ENCODE data around the gene P3H2.

P3H2 gene

GRCh38 chr3:190027116-190027515, 93.6 kb downstream of the P3H2 start:
- no peak for DNase-seq (ENCODE audit: low read depth)
- TF ChIP-seq CTCF (conservative IDR thresholded peaks at IDR 0.05; ENCODE audit: control insufficient read depth, insufficient read depth, low read depth, low read length): no peak
- H3K4me3 ChIP-seq (ENCODE audit: control insufficient read depth, low read depth, low read length): no peak overlapping the region

GRCh38 chr3:190026154-190026553, 94.5 kb downstream of the P3H2 start:
- H3K4me3 ChIP-seq (ENCODE audit: control insufficient read depth, low read depth, low read length): no peak overlapping the region
- TF ChIP-seq CTCF (conservative IDR thresholded peaks at IDR 0.05; ENCODE audit: control insufficient read depth, insufficient read depth, low read depth, low read length): no peak
- no peak for DNase-seq (ENCODE audit: low read depth)

- DNase-seq (ENCODE audit: low read depth): peak; percentile 46
- no peak overlapping the region for H3K4me3 ChIP-seq (ENCODE audit: control insufficient read depth, low read depth, low read length)
- no peak for TF ChIP-seq CTCF (conservative IDR thresholded peaks at IDR 0.05; ENCODE audit: control insufficient read depth, insufficient read depth, low read depth, low read length)
These were observed 95.8 kb downstream of the P3H2 start for GRCh38 chr3:190024912-190025311.

- no peak overlapping the region for H3K4me3 ChIP-seq (ENCODE audit: control insufficient read depth, low read depth, low read length)
- DNase-seq (ENCODE audit: low read depth): no peak
- TF ChIP-seq CTCF (conservative IDR thresholded peaks at IDR 0.05; ENCODE audit: control insufficient read depth, insufficient read depth, low read depth, low read length): no peak
These were observed 100.9 kb downstream of the P3H2 start for GRCh38 chr3:190019844-190020243.

GRCh38 chr3:190019006-190019405, 101.7 kb downstream of the P3H2 start:
- no peak for TF ChIP-seq CTCF (conservative IDR thresholded peaks at IDR 0.05; ENCODE audit: control insufficient read depth, insufficient read depth, low read depth, low read length)
- no peak for DNase-seq (ENCODE audit: low read depth)
- H3K4me3 ChIP-seq (ENCODE audit: control insufficient read depth, low read depth, low read length): no peak overlapping the region

- TF ChIP-seq CTCF (conservative IDR thresholded peaks at IDR 0.05; ENCODE audit: control insufficient read depth, insufficient read depth, low read depth, low read length): no peak
- DNase-seq (ENCODE audit: low read depth): no peak
- no peak overlapping the region for H3K4me3 ChIP-seq (ENCODE audit: control insufficient read depth, low read depth, low read length)
These were observed 102.2 kb downstream of the P3H2 start for GRCh38 chr3:190018460-190018859.

Measured in fibroblast of mammary gland (primary cell).